Measurements from ENCODE around the gene PDIA5.

PDIA5 gene

GRCh38 chr3:123050666-123051065, 16.2 kb upstream of the PDIA5 start:
- no peak for DNase-seq (ENCODE audit: low read depth)
- H3K4me3 ChIP-seq (ENCODE audit: low read depth, low read length): no peak overlapping the region
- TF ChIP-seq CTCF (IDR thresholded peaks at IDR 0.05; ENCODE audit: insufficient read depth, low read depth, low read length, missing control alignments): no peak

GRCh38 chr3:123053107-123053506, 13.7 kb upstream of the PDIA5 start:
- no peak for TF ChIP-seq CTCF (IDR thresholded peaks at IDR 0.05; ENCODE audit: insufficient read depth, low read depth, low read length, missing control alignments)
- DNase-seq (ENCODE audit: low read depth): no peak
- no peak overlapping the region for H3K4me3 ChIP-seq (ENCODE audit: low read depth, low read length)

GRCh38 chr3:123054109-123054778, 12.6 kb upstream of the PDIA5 start:
- TF ChIP-seq CTCF (IDR thresholded peaks at IDR 0.05; ENCODE audit: insufficient read depth, low read depth, low read length, missing control alignments): no peak
- no peak for DNase-seq (ENCODE audit: low read depth)
- H3K4me3 ChIP-seq (ENCODE audit: low read depth, low read length): no peak overlapping the region

- DNase-seq (ENCODE audit: low read depth): no peak
- H3K4me3 ChIP-seq (ENCODE audit: low read depth, low read length): no peak overlapping the region
- no peak for TF ChIP-seq CTCF (IDR thresholded peaks at IDR 0.05; ENCODE audit: insufficient read depth, low read depth, low read length, missing control alignments)
Observed at GRCh38 chr3:123054931-123055330, 11.9 kb upstream of the PDIA5 start.

- TF ChIP-seq CTCF (IDR thresholded peaks at IDR 0.05; ENCODE audit: insufficient read depth, low read depth, low read length, missing control alignments): no peak
- DNase-seq (ENCODE audit: low read depth): no peak
- no peak overlapping the region for H3K4me3 ChIP-seq (ENCODE audit: low read depth, low read length)
Observed at GRCh38 chr3:123055352-123055751, 11.5 kb upstream of the PDIA5 start.

GRCh38 chr3:123058505-123058904, 8.3 kb upstream of the PDIA5 start:
- DNase-seq (ENCODE audit: low read depth): no peak
- H3K4me3 ChIP-seq (ENCODE audit: low read depth, low read length): no peak overlapping the region
- no peak for TF ChIP-seq CTCF (IDR thresholded peaks at IDR 0.05; ENCODE audit: insufficient read depth, low read depth, low read length, missing control alignments)

GRCh38 chr3:123060054-123060453, 6.8 kb upstream of the PDIA5 start:
- DNase-seq (ENCODE audit: low read depth): no peak

More at GRCh38 chr3:123060054-123060453, 6.8 kb upstream of the PDIA5 start:
- no peak for TF ChIP-seq CTCF (IDR thresholded peaks at IDR 0.05; ENCODE audit: insufficient read depth, low read depth, low read length, missing control alignments)
- H3K4me3 ChIP-seq (ENCODE audit: low read depth, low read length): no peak overlapping the region
